Heart left ventricle (tissue), 16 donors: ENCODE measurements around the gene CHRNE. TPM values are rescaled to one million over a fixed set of nuclear protein-coding genes. Genes with fewer than 3 reads are reported as not detected.

Experiments used
- ATAC-seq, 4 donors: fragments of 200-7000 bp; cut with Tn5 transposase; one replicate each; pipeline ENCODE4 v1.9.1; 2020 to 2022; ENCODE audit warnings: moderate library complexity in 4 of 4, mild to moderate bottlenecking in 3 of 4, moderate number of reproducible peaks in 1 of 4
- DNase-seq, 5 donors: peaks; one replicate each; pipeline ENCODE4 v3.0.0-alpha.2; 2020
- H3K27ac ChIP-seq, 12 donors: fragments of 200-600 bp; sonication (generic) in 4 of 12; one replicate each; pipeline versions ENCODE4 v1.5.0 to v1.8.0; 2016 to 2022; ENCODE audit warnings: mild to moderate bottlenecking in 2 of 12
- H3K27me3 ChIP-seq, 9 donors: fragments of 200-600 bp; sonication (generic) in 2 of 9; one replicate each; pipeline versions ENCODE4 v1.5.1 to v1.8.0; 2016 to 2022; ENCODE audit warnings: mild to moderate bottlenecking in 3 of 9
- H3K36me3 ChIP-seq, 9 donors: fragments of 200-600 bp; sonication (generic) in 2 of 9; one replicate each; pipeline versions ENCODE4 v1.5.0 to v1.8.0; 2018 to 2022; ENCODE audit warnings: mild to moderate bottlenecking in 2 of 9
- H3K4me1 ChIP-seq, 12 donors: fragments of 200-600 bp; sonication (generic) in 4 of 12; one replicate each; pipeline versions ENCODE4 v1.5.0 to v1.8.0; 2016 to 2022; ENCODE audit warnings: mild to moderate bottlenecking in 3 of 12
- H3K4me3 ChIP-seq, 12 donors: fragments of 200-600 bp; sonication (generic) in 4 of 12; one replicate each; pipeline versions ENCODE4 v1.5.0 to v1.8.0; 2017 to 2022; ENCODE audit warnings: mild to moderate bottlenecking in 9 of 12, moderate library complexity in 4 of 12
- H3K9me3 ChIP-seq, 12 donors: fragments of 200-600 bp; sonication (generic) in 4 of 12; one replicate each; pipeline versions ENCODE4 v1.5.0 to v1.8.0; 2016 to 2022; ENCODE audit warnings: mild to moderate bottlenecking in 1 of 12
- CTCF ChIP-seq, 12 donors: fragments of 200-600 bp; sonication (generic) in 4 of 12; IDR thresholded peaks; one replicate each; pipeline versions ENCODE4 v1.5.0 to v1.8.0; 2018 to 2022; ENCODE audit warnings: antibody characterized with exemption in 12 of 12, mild to moderate bottlenecking in 5 of 12
- POLR2A ChIP-seq, 2 donors: fragments of 450-650 bp; IDR thresholded peaks; one replicate each; pipeline ENCODE4 v1.6.1; 2017; ENCODE audit warnings: antibody characterized with exemption in 2 of 2, mild to moderate bottlenecking in 2 of 2, moderate library complexity in 2 of 2
- WGBS, 4 donors: extraction: QIAGEN DNeasy Blood & Tissue Kit in 2 of 4; methylation state at CpG; one replicate each; pipeline versions ENCODE4 v1.1.5 to v1.1.7; 2013 to 2018; 5-methylcytosine and 5-hydroxymethylcytosine counted together
- intact Hi-C, 10 donors: fragments of 100-400 bp; cut with DNase I; formaldehyde crosslinking; loops; one replicate each; pipeline versions ENCODE4 v1.11.1 to v1.14.2; 2022
- polyA plus RNA-seq, 2 donors: library from polyadenylated mRNA; stranded (reverse); fragments of 200-250 nt; gene quantifications; one replicate each; pipeline ENCODE4 v1.2.3, GENCODE V29; 2013
- total RNA-seq, 9 donors: library from RNA; depleted of rRNA in 2 of 9; stranded (reverse); fragments of >200 nt in 2 of 9; fragmentation: NEBNext Ultra II Directional in 3 of 9; extraction: Animal tissue kit (Norgen Biotek cat#: 25700) in 3 of 9; gene quantifications; one replicate each; pipeline versions ENCODE4 v1.1.0 to v1.2.4, GENCODE V29; 2016 to 2023
- donor health status: ischemic (EF 13 %, LVEDD 7.1; RV severe dilation, severe dysfunction).
- donor health status: healthy with polysubstance abuse.
- donor health status: DM: no; HTN: yes; CAD: no.
- donor health status: DM: no; HTN: no; CAD: no.
- donor health status: ischemic (EF 25% LVEDD 6.9; RV normal size, moderate dysfunction).
- donor health status: ischemic (EF 25% LVEDD 5.7; RV mildly dilated, moderate dysfunction).
- donor health status: healthy.
- donor health status: DM: yes; HTN: yes; CAD: no.
- donor health status: ischemic (EF 35%, LVEDD 5.7; RV mildly dilated, moderate dysfunction).
- donor health status: nonischemic (EF 11% LVEDD 7.7; RV severe dilation, severe dysfunction).
- donor health status: DM: yes; HTN: yes; CAD: no.
- donor health status: PGD.
- donor health status: ischemic (EF 29% LVEDD 5.4; RV normal size, mild dysfunction).
- donor health status: nonischemic (EF 23%, LVEDD 6.1; RV moderate dilation, normal function).

The CHRNE gene
- total and polyA plus RNA-seq, 11 donors: 0.23 to 1.4 (median 0.48) TPM

DNA sequence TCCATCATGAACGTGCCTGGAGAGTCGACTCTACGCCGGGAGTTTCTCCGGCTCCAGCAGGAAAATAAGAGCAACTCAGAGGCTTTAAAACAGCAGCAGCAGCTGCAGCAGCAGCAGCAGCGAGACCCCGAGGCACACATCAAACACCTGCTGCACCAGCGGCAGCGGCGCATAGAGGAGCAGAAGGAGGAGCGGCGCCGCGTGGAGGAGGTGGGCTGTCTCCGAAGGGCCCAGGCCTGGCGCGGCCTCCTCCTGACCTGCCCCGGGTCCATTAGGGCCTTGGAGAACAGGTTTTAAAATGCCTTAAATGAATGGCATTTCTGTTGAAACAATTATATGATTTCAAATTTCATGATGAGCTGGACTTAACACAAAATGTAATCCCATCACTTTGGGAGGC, 15.3 kb downstream of the CHRNE start:
- Histone ChIP-seq H3K4me1 (no peaks in the 10 kb centered on the region), H3K9me3 (no peaks in the 10 kb centered on the region), H3K4me3 (no peak overlapping the region), H3K36me3 (peaks cover 4 to 87% (median 79%) of the 10 kb centered on the region in 9 donors), H3K27ac (no peak overlapping the region), H3K27me3 (no peaks in the 10 kb centered on the region)
- WGBS, 4 donors: 91 to 93% (median 92%) methylated on average over 18 of the region's 18 CpGs
- TF ChIP-seq CTCF (IDR thresholded peaks at IDR 0.05) (no peak), POLR2A (IDR thresholded peaks at IDR 0.05) (no peak)
- DNase-seq (peak in 2 of 5 donors; percentile 19 to 42), ATAC-seq (no peak)
- intact Hi-C loops: loop anchor here in 9 of 10 donors (2.0 to 10.0 kb wide), 7 partner anchors 53 to 323 kb away; partner anchors contain the start of genes MED11 (in 6 of the 9), ARRB2 (in 2 of the 9), CXCL16 (in 2 of the 9) and ZMYND15 (in 2 of the 9)

DNA sequence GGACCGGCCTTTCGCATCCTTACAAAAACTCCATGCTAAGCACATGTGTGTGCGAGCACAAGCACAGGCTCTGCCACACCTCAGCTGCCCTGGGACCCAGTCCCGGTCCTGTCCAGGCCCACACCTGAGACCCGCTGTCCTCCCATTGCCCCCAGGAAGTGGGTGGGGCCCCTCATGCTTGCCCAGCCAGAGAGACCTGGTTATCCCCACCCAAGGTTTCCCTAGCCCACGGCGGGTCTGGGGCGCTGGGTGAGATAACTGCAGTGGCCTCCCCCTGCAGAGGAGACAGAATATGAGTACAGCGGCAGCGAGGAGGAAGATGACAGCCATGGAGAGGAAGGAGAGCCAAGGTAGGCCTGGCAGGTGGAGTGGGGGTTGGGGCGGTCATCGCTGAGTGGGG, 16.1 kb downstream of the CHRNE start:
- WGBS, 4 donors: 90 to 96% (median 94%) methylated on average over 10 to 12 of the region's 12 CpGs
- Histone ChIP-seq H3K4me1 (peaks cover 0 to 5% (median 0%) of the 10 kb centered on the region in 12 donors), H3K4me3 (no peak overlapping the region), H3K36me3 (peaks cover 4 to 87% (median 71%) of the 10 kb centered on the region in 9 donors), H3K9me3 (no peaks in the 10 kb centered on the region), H3K27ac (no peak overlapping the region), H3K27me3 (no peaks in the 10 kb centered on the region)
- ATAC-seq (no peak), DNase-seq (peak in 2 of 5 donors; percentile 13 to 33)
- TF ChIP-seq POLR2A (IDR thresholded peaks at IDR 0.05) (no peak), CTCF (IDR thresholded peaks at IDR 0.05) (no peak)
- intact Hi-C loops: loop anchor here in 9 of 10 donors (2.0 to 10.0 kb wide), 7 partner anchors 52 to 322 kb away; partner anchors contain the start of genes MED11 (in 6 of the 9), ARRB2 (in 2 of the 9), CXCL16 (in 2 of the 9) and ZMYND15 (in 2 of the 9)

GRCh38 chr17:4884489-4884888, 18.4 kb downstream of the CHRNE start:
- H3K9me3 ChIP-seq: no peaks in the 10 kb centered on the region
- TF ChIP-seq POLR2A (IDR thresholded peaks at IDR 0.05) (no peak), CTCF (IDR thresholded peaks at IDR 0.05) (no peak)
- H3K4me1 ChIP-seq: peaks cover 0 to 16% (median 0%) of the 10 kb centered on the region in 12 donors
- peak in 1 of 5 donors; percentile 11 for DNase-seq
- H3K36me3 ChIP-seq: peaks cover 0 to 71% (median 54%) of the 10 kb centered on the region in 9 donors
- H3K27ac ChIP-seq: no peak overlapping the region
- H3K4me3 ChIP-seq: no peak overlapping the region
- 95 to 100% (median 97%) methylated on average over 4 of the region's 4 CpGs for WGBS, 4 donors
- no peak for ATAC-seq
- intact Hi-C loops: loop anchor here in 7 of 10 donors (5.0 to 10.0 kb wide), 6 partner anchors 47 to 320 kb away; partner anchors contain the start of genes CXCL16 (in 2 of the 7), MED11 (in 2 of the 7), ZMYND15 (in 2 of the 7) and GGT6 (in 1 of the 7)
- H3K27me3 ChIP-seq: no peaks in the 10 kb centered on the region

- ATAC-seq: peak; percentile 50 to 78 (median 66)
These were observed 20.9 kb downstream of the CHRNE start for GRCh38 chr17:4881761-4882555.

More at GRCh38 chr17:4881761-4882555, 20.9 kb downstream of the CHRNE start:
- intact Hi-C loops: loop anchor here in 8 of 10 donors (2.0 to 10.0 kb wide), 7 partner anchors 45 to 317 kb away; partner anchors contain the start of genes CXCL16 (in 2 of the 8), MED11 (in 2 of the 8), MINK1 (in 2 of the 8) and ZMYND15 (in 2 of the 8)
- peak in 3 of 5 donors; percentile 43 to 76 (median 60) for DNase-seq
- Histone ChIP-seq H3K4me3 (no peak overlapping the region), H3K27me3 (no peaks in the 10 kb centered on the region), H3K36me3 (peaks cover 0 to 61% (median 43%) of the 10 kb centered on the region in 9 donors), H3K9me3 (no peaks in the 10 kb centered on the region), H3K27ac (no peak overlapping the region), H3K4me1 (peaks cover 0 to 26% (median 0%) of the 10 kb centered on the region in 12 donors)
- TF ChIP-seq CTCF (IDR thresholded peaks at IDR 0.05) (peak; percentile 69 to 86 (median 76)), POLR2A (IDR thresholded peaks at IDR 0.05) (no peak)
- 37 to 47% (median 39%) methylated on average over 9 of the region's 9 CpGs for WGBS, 4 donors
